AG04450 (cell line): ENCODE results near the gene PHYHIPL. TPM values are rescaled to one million over a fixed set of nuclear protein-coding genes. Genes with fewer than 3 reads are reported as not detected.

Experiments used
- CTCF ChIA-PET: fragments of 300-600, 350-600 bp; formaldehyde crosslinking; extraction: SDS; loops from one replicate; lab custom pipeline; 2022; ENCODE audit warnings: antibody characterized with exemption, inconsistent platforms; lab: Charles Lee
- POLR2A ChIA-PET: fragments of 350-600 bp; formaldehyde crosslinking; extraction: SDS; loops from one replicate; lab custom pipeline; 2021; ENCODE audit warnings: antibody characterized with exemption, inconsistent platforms; lab: Yijun Ruan, JAX
- DNase-seq: peaks from one replicate; pipeline ENCODE4 v3.0.0-alpha.2; 2011; ENCODE audit warnings: low read depth, low spot score
- H3K27ac ChIP-seq: one replicate; pipeline ENCODE4 v1.5.1; 2012; ENCODE audit warnings: low read depth, low read length, control low read depth
- H3K27me3 ChIP-seq: one replicate; pipeline ENCODE4 v1.6.0; 2012; ENCODE audit warnings: low read length; ENCODE audit not compliant: control insufficient read depth, insufficient read depth
- H3K4me3 ChIP-seq: 2 replicates; pipeline ENCODE4 v1.5.1; 2011; ENCODE audit warnings: mild to moderate bottlenecking, low read depth, low read length, control low read depth
- H3K9me3 ChIP-seq: 2 replicates; pipeline ENCODE4 v1.5.1; 2012; ENCODE audit warnings: low read length; ENCODE audit not compliant: control insufficient read depth, insufficient read depth
- polyA plus RNA-seq: library from polyadenylated mRNA; depleted of rRNA; stranded (reverse); fragments of >200 nt; gene quantifications from 2 replicates; pipeline ENCODE4 v1.2.3, GENCODE V29; 2011
- TF ChIP-seq, protein P1 (sequence below): IDR thresholded peaks from 2 replicates; pipeline ENCODE4 v1.5.1; 2011; ENCODE audit warnings: low read depth, low read length, control low read depth, inconsistent platforms

The PHYHIPL gene
- polyA plus RNA-seq, 1 experiment: not detected

DNA sequence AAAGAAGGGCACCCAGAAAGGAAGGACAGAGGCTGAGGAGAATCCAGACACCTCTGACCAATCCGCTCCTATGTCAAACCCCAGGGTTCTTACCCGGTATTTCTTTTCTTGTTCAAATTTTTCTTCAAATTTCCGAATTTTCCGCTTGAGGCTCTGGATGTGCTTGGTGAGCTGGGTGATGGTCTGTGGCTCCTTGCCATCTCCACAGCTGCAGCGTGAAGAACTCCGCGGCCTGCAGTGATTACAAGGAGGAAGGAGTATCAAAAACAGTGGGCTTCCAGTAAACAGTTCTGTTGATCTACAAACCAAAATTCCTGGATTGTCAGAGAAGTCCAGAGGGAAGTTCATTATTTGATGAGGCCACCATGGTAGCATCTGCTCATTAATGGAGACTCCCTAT is 92.0 kb downstream of the PHYHIPL start:
- H3K9me3 ChIP-seq: no peaks in the 10 kb centered on the region
- no peak overlapping the region for H3K4me3 ChIP-seq
- no peak for DNase-seq
- no peak overlapping the region for H3K27ac ChIP-seq
- ChIA-PET POLR2A (no interaction called here), CTCF (no interaction called here)
- H3K27me3 ChIP-seq: no peaks in the 10 kb centered on the region
- TF ChIP-seq, protein P1, sequence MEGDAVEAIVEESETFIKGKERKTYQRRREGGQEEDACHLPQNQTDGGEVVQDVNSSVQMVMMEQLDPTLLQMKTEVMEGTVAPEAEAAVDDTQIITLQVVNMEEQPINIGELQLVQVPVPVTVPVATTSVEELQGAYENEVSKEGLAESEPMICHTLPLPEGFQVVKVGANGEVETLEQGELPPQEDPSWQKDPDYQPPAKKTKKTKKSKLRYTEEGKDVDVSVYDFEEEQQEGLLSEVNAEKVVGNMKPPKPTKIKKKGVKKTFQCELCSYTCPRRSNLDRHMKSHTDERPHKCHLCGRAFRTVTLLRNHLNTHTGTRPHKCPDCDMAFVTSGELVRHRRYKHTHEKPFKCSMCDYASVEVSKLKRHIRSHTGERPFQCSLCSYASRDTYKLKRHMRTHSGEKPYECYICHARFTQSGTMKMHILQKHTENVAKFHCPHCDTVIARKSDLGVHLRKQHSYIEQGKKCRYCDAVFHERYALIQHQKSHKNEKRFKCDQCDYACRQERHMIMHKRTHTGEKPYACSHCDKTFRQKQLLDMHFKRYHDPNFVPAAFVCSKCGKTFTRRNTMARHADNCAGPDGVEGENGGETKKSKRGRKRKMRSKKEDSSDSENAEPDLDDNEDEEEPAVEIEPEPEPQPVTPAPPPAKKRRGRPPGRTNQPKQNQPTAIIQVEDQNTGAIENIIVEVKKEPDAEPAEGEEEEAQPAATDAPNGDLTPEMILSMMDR: no peak

DNA sequence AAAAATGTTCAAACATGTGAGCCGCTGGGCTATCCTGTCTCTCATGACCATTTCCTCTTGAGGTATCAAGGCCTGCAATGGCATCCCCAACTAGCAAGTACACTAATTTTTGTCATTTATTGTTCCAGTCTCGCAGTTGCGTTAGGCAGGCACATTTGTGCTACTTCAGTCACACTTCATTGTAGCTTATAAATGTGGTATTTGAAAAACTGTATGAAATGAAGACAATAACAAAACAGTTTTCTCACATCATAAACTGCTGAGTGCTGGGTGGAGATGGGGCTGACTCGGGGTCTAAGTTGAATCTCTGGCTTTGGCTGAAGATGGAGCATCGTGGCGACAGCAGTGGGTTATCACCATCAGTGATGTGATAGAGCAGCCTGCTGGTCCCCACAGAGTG is 93.2 kb downstream of the PHYHIPL start:
- Histone ChIP-seq H3K27me3 (no peaks in the 10 kb centered on the region), H3K4me3 (no peak overlapping the region), H3K9me3 (no peaks in the 10 kb centered on the region), H3K27ac (no peak overlapping the region)
- ChIA-PET CTCF (interaction anchor here (1.1 kb wide), 1 partner anchor 175 kb away, joined by 3 read pairs; no protein-coding TSS in a partner anchor), POLR2A (no interaction called here)
- TF ChIP-seq, protein P1: no peak
- no peak for DNase-seq

GRCh38 chr10:59270492-59270891 is 94.0 kb downstream of the PHYHIPL start:
- no peaks in the 10 kb centered on the region for H3K9me3 ChIP-seq

GRCh38 chr10:59271160-59271559 is 94.7 kb downstream of the PHYHIPL start:
- Histone ChIP-seq H3K27me3 (no peaks in the 10 kb centered on the region), H3K27ac (no peak overlapping the region), H3K4me3 (no peak overlapping the region), H3K9me3 (no peaks in the 10 kb centered on the region)
- POLR2A ChIA-PET: no interaction called here
- CTCF ChIA-PET: no interaction called here
- TF ChIP-seq, protein P1: no peak
- no peak for DNase-seq

More at GRCh38 chr10:59270492-59270891, 94.0 kb downstream of the PHYHIPL start:
- ChIA-PET POLR2A (no interaction called here), CTCF (no interaction called here)
- Histone ChIP-seq H3K4me3 (no peak overlapping the region), H3K27ac (no peak overlapping the region), H3K27me3 (no peaks in the 10 kb centered on the region)
- no peak for DNase-seq
- TF ChIP-seq, protein P1: no peak

DNA sequence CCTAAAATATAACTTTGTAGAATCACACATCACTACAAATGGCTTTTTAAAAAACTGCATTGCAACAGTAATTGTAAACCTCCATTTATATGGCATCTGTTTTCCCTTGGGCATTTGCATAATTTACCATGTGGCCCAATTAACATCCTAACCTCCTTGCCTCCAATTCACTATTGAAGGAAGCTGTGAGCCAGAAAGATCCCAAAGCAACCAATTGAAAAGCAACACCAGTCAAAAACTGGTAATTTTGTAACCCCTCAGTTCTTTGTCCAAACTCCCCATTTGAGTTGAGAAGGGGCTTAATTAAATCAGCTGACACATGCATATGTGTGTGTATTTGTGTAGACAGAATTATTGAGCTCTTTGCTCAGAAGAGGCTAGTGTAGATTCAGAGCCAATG is 95.6 kb downstream of the PHYHIPL start:
- ChIA-PET CTCF (no interaction called here), POLR2A (no interaction called here)
- TF ChIP-seq, protein P1: no peak
- Histone ChIP-seq H3K4me3 (no peak overlapping the region), H3K27ac (no peak overlapping the region), H3K27me3 (no peaks in the 10 kb centered on the region), H3K9me3 (no peaks in the 10 kb centered on the region)
- no peak for DNase-seq
